ENCODE measurements around the gene UGT1A8.
"Not testable (repeated sequence)": the region's sequence is repeated elsewhere in the genome, so short reads cannot be mapped to it uniquely, and the experiment has no call there.

Gene UGT1A8

DNA sequence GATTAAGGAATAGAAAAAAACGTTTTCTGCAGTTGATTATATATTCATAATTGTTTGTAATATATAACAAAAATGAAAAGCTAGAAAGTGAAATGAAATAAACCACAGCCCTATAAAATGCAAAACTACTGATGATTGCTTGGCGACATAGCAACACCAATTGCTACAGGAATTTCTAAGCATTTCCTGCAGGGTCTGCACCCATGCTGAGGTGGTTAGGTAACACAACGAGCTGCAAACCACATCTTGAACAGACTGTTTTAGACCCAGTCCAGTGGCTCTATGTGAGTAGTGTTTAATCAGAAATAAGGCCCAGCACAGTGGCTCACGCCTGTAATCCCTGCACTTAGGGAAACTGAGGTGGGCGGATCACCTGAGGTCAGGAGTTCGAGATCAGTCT is 37.1 kb downstream of the UGT1A8 start:
- no peak overlapping the region for H3K27ac ChIP-seq (ENCODE audit: insufficient read depth in 1 of 2, low read depth in 1 of 2, low read length in 2 of 2, poor library complexity in 1 of 2, severe bottlenecking in 2 of 2)
- CTCF ChIA-PET, result no interaction called here
- 77% methylated on average over 5 of the region's 6 CpGs for WGBS (ENCODE audit: insufficient coverage)

DNA sequence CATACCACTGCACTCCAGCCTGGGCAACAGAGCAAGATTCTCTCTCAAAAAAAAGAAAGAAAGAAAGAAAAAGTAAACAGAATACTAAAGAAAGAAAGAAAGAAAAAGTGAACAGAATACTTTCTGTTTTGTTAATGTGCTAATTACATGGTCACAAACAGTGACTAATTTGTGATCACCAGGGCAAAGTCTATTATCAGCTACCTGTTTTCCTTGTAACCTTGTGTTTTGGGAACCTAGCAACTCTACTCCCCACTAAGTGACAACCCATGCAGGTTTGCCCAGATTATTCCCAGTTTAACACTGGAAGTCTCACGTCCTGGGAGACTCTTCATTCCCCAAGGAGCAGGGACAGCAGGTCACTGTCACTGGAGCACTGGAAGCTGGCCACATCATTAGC is 37.6 kb downstream of the UGT1A8 start:
- ChIA-PET POLR2A (no interaction called here), CTCF (no interaction called here)
- Histone ChIP-seq H3K27me3 (replicated peaks in 2 of 5; ENCODE audit: control insufficient read depth in 4 of 5, insufficient read depth in 5 of 5, low read length in 4 of 5) (peaks cover 0 to 2% (median 0%) of the 10 kb centered on the region in 5 experiments), H3K4me3 (ENCODE audit: control insufficient read depth in 1 of 7, extremely low read depth in 1 of 7, insufficient read depth in 4 of 7, low read depth in 2 of 7, low read length in 6 of 7) (no peak overlapping the region), H3K4me1 (ENCODE audit: control extremely low read depth in 1 of 4, control insufficient read depth in 4 of 4, insufficient read depth in 4 of 4, low read length in 3 of 4) (no peaks in the 10 kb centered on the region), H3K36me3 (ENCODE audit: control insufficient read depth in 4 of 4, insufficient read depth in 4 of 4, low read length in 3 of 4) (no peaks in the 10 kb centered on the region), H3K9me3 (ENCODE audit: control extremely low read depth in 1 of 5, control insufficient read depth in 4 of 5, insufficient read depth in 2 of 5, low read depth in 1 of 5, low read length in 4 of 5) (peaks cover 0 to 2% (median 0%) of the 10 kb centered on the region in 5 experiments), H3K27ac (ENCODE audit: insufficient read depth in 1 of 2, low read depth in 1 of 2, low read length in 2 of 2, poor library complexity in 1 of 2, severe bottlenecking in 2 of 2) (no peak overlapping the region)
- 100% methylated on average over 1 of the region's 1 CpG for WGBS (ENCODE audit: insufficient coverage)
- no peak for DNase-seq

More for the DNA sequence above, 37.1 kb downstream of the UGT1A8 start:
- Histone ChIP-seq H3K36me3 (ENCODE audit: control insufficient read depth in 4 of 4, insufficient read depth in 4 of 4, low read length in 3 of 4) (no peaks in the 10 kb centered on the region), H3K4me1 (ENCODE audit: control extremely low read depth in 1 of 4, control insufficient read depth in 4 of 4, insufficient read depth in 4 of 4, low read length in 3 of 4) (no peaks in the 10 kb centered on the region), H3K9me3 (ENCODE audit: control extremely low read depth in 1 of 5, control insufficient read depth in 4 of 5, insufficient read depth in 2 of 5, low read depth in 1 of 5, low read length in 4 of 5) (no peaks in the 10 kb centered on the region), H3K4me3 (ENCODE audit: control insufficient read depth in 1 of 7, extremely low read depth in 1 of 7, insufficient read depth in 4 of 7, low read depth in 2 of 7, low read length in 6 of 7) (no peak overlapping the region), H3K27me3 (replicated peaks in 2 of 5; ENCODE audit: control insufficient read depth in 4 of 5, insufficient read depth in 5 of 5, low read length in 4 of 5) (peaks cover 0 to 2% (median 0%) of the 10 kb centered on the region in 5 experiments)
- POLR2A ChIA-PET, result no interaction called here
- no peak for DNase-seq

DNA sequence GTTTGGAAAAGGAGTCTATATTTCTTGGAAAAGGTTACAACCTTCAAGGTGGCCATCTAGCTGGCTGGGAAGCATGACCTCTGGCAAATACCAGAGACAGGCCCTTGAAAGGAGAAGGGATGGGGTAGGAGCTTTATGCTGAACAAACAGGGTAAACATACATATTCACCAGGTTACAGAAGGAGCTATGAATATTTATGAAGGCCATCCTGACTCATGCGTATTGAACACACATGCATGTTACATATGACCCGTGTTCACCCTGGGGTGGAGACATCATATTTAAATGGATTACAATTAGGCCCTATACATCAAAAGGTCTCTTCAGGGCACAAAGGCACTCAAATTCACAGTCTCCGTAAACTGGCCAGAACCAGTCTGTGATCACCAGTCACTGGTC is 38.5 kb downstream of the UGT1A8 start:
- DNase-seq; H3K4me3 ChIP-seq (ENCODE audit: control insufficient read depth in 1 of 7, extremely low read depth in 1 of 7, insufficient read depth in 4 of 7, low read depth in 2 of 7, low read length in 6 of 7); H3K4me1 ChIP-seq (ENCODE audit: control extremely low read depth in 1 of 4, control insufficient read depth in 4 of 4, insufficient read depth in 4 of 4, low read length in 3 of 4); H3K9me3 ChIP-seq (ENCODE audit: control extremely low read depth in 1 of 5, control insufficient read depth in 4 of 5, insufficient read depth in 2 of 5, low read depth in 1 of 5, low read length in 4 of 5); H3K36me3 ChIP-seq (ENCODE audit: control insufficient read depth in 4 of 4, insufficient read depth in 4 of 4, low read length in 3 of 4); H3K27me3 ChIP-seq (replicated peaks in 2 of 5; ENCODE audit: control insufficient read depth in 4 of 5, insufficient read depth in 5 of 5, low read length in 4 of 5); CTCF ChIA-PET; POLR2A ChIA-PET; H3K27ac ChIP-seq (ENCODE audit: insufficient read depth in 1 of 2, low read depth in 1 of 2, low read length in 2 of 2, poor library complexity in 1 of 2, severe bottlenecking in 2 of 2): not testable (repeated sequence)
- 90% methylated on average over 1 of the region's 3 CpGs for WGBS (ENCODE audit: insufficient coverage)

DNA sequence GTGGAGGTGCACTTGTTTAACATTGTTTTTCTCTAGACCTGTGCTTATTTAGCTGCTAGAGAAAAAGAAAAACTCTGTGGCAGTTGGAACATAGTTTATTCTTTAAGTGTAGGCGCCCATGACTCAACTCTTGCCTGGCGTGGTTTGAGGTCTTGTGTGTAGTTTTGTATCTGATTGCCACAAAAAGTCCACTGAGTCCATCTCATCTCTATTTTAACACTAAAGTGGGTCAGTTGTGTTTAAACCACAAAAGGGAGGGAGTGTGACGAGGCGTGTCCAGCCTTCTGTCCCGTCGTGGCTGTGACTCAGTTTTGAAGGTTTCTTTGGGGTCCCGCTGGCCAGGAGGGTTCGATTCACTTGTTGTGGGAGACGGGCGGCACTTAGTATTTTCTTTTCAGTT is 39.0 kb downstream of the UGT1A8 start:
- H3K36me3 ChIP-seq (ENCODE audit: control insufficient read depth in 4 of 4, insufficient read depth in 4 of 4, low read length in 3 of 4), result no peaks in the 10 kb centered on the region

DNA sequence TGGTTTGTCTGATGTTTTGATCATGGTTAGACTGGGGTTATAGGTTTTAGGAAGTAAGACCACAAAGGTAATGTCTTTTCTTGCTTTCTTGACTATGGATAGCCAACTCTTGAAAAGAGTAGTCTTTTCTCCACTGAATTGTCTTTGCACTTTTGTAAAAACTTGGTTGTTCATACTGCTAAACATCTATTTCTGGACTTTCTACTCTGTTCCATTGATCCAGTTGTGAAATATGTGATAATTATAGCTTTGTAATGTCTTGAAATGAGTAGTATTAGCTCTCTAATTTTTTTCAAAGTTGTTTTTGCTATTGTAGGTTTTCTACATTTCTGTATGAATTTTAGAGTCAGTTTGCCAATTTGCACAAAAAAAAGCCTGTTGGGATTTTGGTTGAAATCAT is 41.2 kb downstream of the UGT1A8 start:
- H3K9me3 ChIP-seq (ENCODE audit: control extremely low read depth in 1 of 5, control insufficient read depth in 4 of 5, insufficient read depth in 2 of 5, low read depth in 1 of 5, low read length in 4 of 5), result peaks cover 0 to 6% (median 5%) of the 10 kb centered on the region in 5 experiments
- no peaks in the 10 kb centered on the region for H3K4me1 ChIP-seq (ENCODE audit: control extremely low read depth in 1 of 4, control insufficient read depth in 4 of 4, insufficient read depth in 4 of 4, low read length in 3 of 4)
- CTCF ChIA-PET, result no interaction called here
- peaks cover 0 to 2% (median 0%) of the 10 kb centered on the region in 5 experiments for H3K27me3 ChIP-seq (replicated peaks in 2 of 5; ENCODE audit: control insufficient read depth in 4 of 5, insufficient read depth in 5 of 5, low read length in 4 of 5)
- POLR2A ChIA-PET, result no interaction called here
- no peaks in the 10 kb centered on the region for H3K36me3 ChIP-seq (ENCODE audit: control insufficient read depth in 4 of 4, insufficient read depth in 4 of 4, low read length in 3 of 4)
- no peak overlapping the region for H3K27ac ChIP-seq (ENCODE audit: insufficient read depth in 1 of 2, low read depth in 1 of 2, low read length in 2 of 2, poor library complexity in 1 of 2, severe bottlenecking in 2 of 2)
- DNase-seq, result no peak
- H3K4me3 ChIP-seq (ENCODE audit: control insufficient read depth in 1 of 7, extremely low read depth in 1 of 7, insufficient read depth in 4 of 7, low read depth in 2 of 7, low read length in 6 of 7), result no peak overlapping the region

More for the DNA sequence above, 39.0 kb downstream of the UGT1A8 start:
- ChIA-PET POLR2A (no interaction called here), CTCF (no interaction called here)
- WGBS (ENCODE audit: insufficient coverage), result 83% methylated on average over 6 of the region's 10 CpGs
- Histone ChIP-seq H3K27ac (ENCODE audit: insufficient read depth in 1 of 2, low read depth in 1 of 2, low read length in 2 of 2, poor library complexity in 1 of 2, severe bottlenecking in 2 of 2) (no peak overlapping the region), H3K27me3 (replicated peaks in 2 of 5; ENCODE audit: control insufficient read depth in 4 of 5, insufficient read depth in 5 of 5, low read length in 4 of 5) (peaks cover 0 to 2% (median 0%) of the 10 kb centered on the region in 5 experiments), H3K9me3 (ENCODE audit: control extremely low read depth in 1 of 5, control insufficient read depth in 4 of 5, insufficient read depth in 2 of 5, low read depth in 1 of 5, low read length in 4 of 5) (peaks cover 0 to 5% (median 0%) of the 10 kb centered on the region in 5 experiments), H3K4me3 (ENCODE audit: control insufficient read depth in 1 of 7, extremely low read depth in 1 of 7, insufficient read depth in 4 of 7, low read depth in 2 of 7, low read length in 6 of 7) (no peak overlapping the region), H3K4me1 (ENCODE audit: control extremely low read depth in 1 of 4, control insufficient read depth in 4 of 4, insufficient read depth in 4 of 4, low read length in 3 of 4) (no peaks in the 10 kb centered on the region)
- DNase-seq, result no peak

DNA sequence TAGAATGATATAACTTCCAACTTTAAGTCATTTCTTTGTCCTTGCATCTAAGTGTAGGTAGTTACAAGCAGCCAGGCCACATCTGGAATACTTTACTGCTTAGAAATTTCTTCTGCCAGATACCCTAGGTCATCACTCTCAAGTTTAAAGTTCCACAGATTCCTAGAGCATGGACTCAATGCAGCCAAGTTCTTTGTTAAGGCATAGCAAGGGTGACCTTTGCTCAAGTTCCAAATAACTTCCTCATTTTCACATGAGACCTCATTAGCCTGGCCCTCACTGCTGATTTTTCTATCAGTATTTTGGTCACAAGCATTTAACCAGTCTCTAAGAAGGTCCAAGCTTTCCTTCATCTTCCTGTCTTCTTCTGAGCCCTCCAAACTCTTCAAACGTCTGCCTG is 46.5 kb downstream of the UGT1A8 start:
- DNase-seq, result no peak
- no peaks in the 10 kb centered on the region for H3K36me3 ChIP-seq (ENCODE audit: control insufficient read depth in 4 of 4, insufficient read depth in 4 of 4, low read length in 3 of 4)
- 80% methylated on average over 1 of the region's 1 CpG for WGBS (ENCODE audit: insufficient coverage)
- POLR2A ChIA-PET, result no interaction called here
- H3K27me3 ChIP-seq (replicated peaks in 2 of 5; ENCODE audit: control insufficient read depth in 4 of 5, insufficient read depth in 5 of 5, low read length in 4 of 5), result peaks cover 0 to 2% (median 0%) of the 10 kb centered on the region in 5 experiments
- peaks cover 0 to 10% (median 8%) of the 10 kb centered on the region in 5 experiments for H3K9me3 ChIP-seq (ENCODE audit: control extremely low read depth in 1 of 5, control insufficient read depth in 4 of 5, insufficient read depth in 2 of 5, low read depth in 1 of 5, low read length in 4 of 5)
- no peaks in the 10 kb centered on the region for H3K4me1 ChIP-seq (ENCODE audit: control extremely low read depth in 1 of 4, control insufficient read depth in 4 of 4, insufficient read depth in 4 of 4, low read length in 3 of 4)
- CTCF ChIA-PET, result no interaction called here
- no peak overlapping the region for H3K27ac ChIP-seq (ENCODE audit: insufficient read depth in 1 of 2, low read depth in 1 of 2, low read length in 2 of 2, poor library complexity in 1 of 2, severe bottlenecking in 2 of 2)
- H3K4me3 ChIP-seq (ENCODE audit: control insufficient read depth in 1 of 7, extremely low read depth in 1 of 7, insufficient read depth in 4 of 7, low read depth in 2 of 7, low read length in 6 of 7), result no peak overlapping the region

DNA sequence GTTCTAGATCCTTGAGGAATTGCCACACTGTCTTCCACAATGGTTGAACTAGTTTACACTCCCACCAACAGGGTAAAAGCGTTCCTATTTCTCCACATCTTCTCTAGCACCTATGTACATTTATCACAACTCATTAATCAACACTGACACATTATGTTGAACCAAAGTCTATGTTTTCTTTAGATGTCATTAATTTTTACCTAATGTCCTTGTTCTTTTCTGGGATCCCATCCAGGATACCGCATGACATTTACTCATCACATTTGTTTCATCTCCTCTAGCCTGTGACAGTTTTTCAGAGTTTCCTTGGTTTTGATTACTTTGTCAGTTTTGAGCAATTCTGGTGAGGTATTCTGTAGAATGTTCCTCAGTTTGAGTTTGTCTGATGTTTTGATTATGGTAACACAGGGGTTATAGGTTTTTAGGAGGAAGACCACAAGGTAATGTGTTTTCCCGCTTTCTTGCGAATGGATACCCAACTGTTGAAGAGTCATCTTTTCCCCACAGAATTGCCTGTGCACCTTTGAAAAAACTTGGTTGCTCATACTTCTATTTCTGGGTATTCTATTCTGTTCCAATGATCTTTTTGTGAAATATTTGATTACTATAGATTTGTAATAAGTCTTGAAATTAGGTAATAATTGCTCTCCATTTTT is 51.3 kb downstream of the UGT1A8 start:
- Histone ChIP-seq H3K4me1 (ENCODE audit: control extremely low read depth in 1 of 4, control insufficient read depth in 4 of 4, insufficient read depth in 4 of 4, low read length in 3 of 4) (peaks cover 0 to 9% (median 0%) of the 10 kb centered on the region in 4 experiments), H3K36me3 (ENCODE audit: control insufficient read depth in 4 of 4, insufficient read depth in 4 of 4, low read length in 3 of 4) (no peaks in the 10 kb centered on the region), H3K9me3 (ENCODE audit: control extremely low read depth in 1 of 5, control insufficient read depth in 4 of 5, insufficient read depth in 2 of 5, low read depth in 1 of 5, low read length in 4 of 5) (peaks cover 0 to 11% (median 3%) of the 10 kb centered on the region in 5 experiments), H3K27me3 (replicated peaks in 2 of 5; ENCODE audit: control insufficient read depth in 4 of 5, insufficient read depth in 5 of 5, low read length in 4 of 5) (no peaks in the 10 kb centered on the region), H3K4me3 (ENCODE audit: control insufficient read depth in 1 of 7, extremely low read depth in 1 of 7, insufficient read depth in 4 of 7, low read depth in 2 of 7, low read length in 6 of 7) (no peak overlapping the region), H3K27ac (ENCODE audit: insufficient read depth in 1 of 2, low read depth in 1 of 2, low read length in 2 of 2, poor library complexity in 1 of 2, severe bottlenecking in 2 of 2) (no peak overlapping the region)
- POLR2A ChIA-PET, result no interaction called here
- WGBS (ENCODE audit: insufficient coverage), result 100% methylated on average over 2 of the region's 4 CpGs
- DNase-seq, result no peak
- CTCF ChIA-PET, result no interaction called here

All from common myeloid progenitor, CD34-positive (primary cell).